Ectodermal cell (in vitro differentiated cells): ENCODE data around the gene MKRN2.
"Not testable (repeated sequence)": the region's sequence is repeated elsewhere in the genome, so short reads cannot be mapped to it uniquely, and the experiment has no call there.

Source experiments
- H3K27ac ChIP-seq: 2 replicates; pipeline ENCODE4 v1.7.0; 2013; ENCODE audit warnings: mild to moderate bottlenecking, low read depth, low read length; ENCODE audit not compliant: insufficient read depth, poor library complexity, severe bottlenecking
- H3K27me3 ChIP-seq: 2 replicates; pipeline ENCODE4 v1.7.0; 2013; ENCODE audit warnings: mild to moderate bottlenecking, low read length; ENCODE audit not compliant: insufficient read depth, control insufficient read depth, poor library complexity, severe bottlenecking
- H3K36me3 ChIP-seq: one replicate; pipeline ENCODE4 v1.7.0; 2013; ENCODE audit warnings: low read length; ENCODE audit not compliant: control insufficient read depth, insufficient read depth
- H3K4me1 ChIP-seq: one replicate; pipeline ENCODE4 v1.7.0; 2013; ENCODE audit warnings: low read length; ENCODE audit not compliant: control insufficient read depth, insufficient read depth
- H3K4me3 ChIP-seq: 2 replicates; pipeline ENCODE4 v1.7.0; 2013; ENCODE audit warnings: low read depth, low read length, control low read depth; ENCODE audit not compliant: insufficient read depth
- H3K9me3 ChIP-seq: 2 replicates; pipeline ENCODE4 v1.7.0; 2013; ENCODE audit warnings: mild to moderate bottlenecking, low read length, moderate library complexity; ENCODE audit not compliant: control insufficient read depth
- WGBS, 2 experiments: methylation state at CpG; one replicate each; pipeline ENCODE4 v1.1.7; 2013; ENCODE audit warnings: missing lambda C conversion rate in 2 of 2; 5-methylcytosine and 5-hydroxymethylcytosine counted together

Gene MKRN2

DNA sequence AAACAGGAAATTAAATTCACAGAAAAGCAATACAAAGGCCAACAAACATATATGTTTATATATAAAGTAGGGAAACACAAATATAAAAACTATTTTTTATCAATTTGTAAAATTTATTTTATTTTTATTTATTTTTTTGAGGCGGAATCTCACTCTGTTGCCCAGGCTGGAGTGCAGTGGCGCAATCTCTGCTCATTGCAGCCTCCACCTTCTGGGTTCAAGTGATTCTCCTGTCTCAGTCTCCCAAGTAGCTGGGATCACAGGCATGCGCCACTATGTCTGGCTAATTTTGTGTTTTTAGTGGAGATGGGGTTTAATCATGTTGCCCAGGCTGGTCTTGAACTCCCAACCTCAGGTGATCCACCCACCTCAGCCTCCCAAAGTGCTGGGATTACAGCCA lies 68.1 kb downstream of the MKRN2 start:
- not testable (repeated sequence) for H3K4me1 ChIP-seq, H3K27ac ChIP-seq, H3K9me3 ChIP-seq, H3K27me3 ChIP-seq, H3K36me3 ChIP-seq, H3K4me3 ChIP-seq
- 94 to 95% methylated on average over 3 of the region's 3 CpGs for WGBS, 2 experiments

DNA sequence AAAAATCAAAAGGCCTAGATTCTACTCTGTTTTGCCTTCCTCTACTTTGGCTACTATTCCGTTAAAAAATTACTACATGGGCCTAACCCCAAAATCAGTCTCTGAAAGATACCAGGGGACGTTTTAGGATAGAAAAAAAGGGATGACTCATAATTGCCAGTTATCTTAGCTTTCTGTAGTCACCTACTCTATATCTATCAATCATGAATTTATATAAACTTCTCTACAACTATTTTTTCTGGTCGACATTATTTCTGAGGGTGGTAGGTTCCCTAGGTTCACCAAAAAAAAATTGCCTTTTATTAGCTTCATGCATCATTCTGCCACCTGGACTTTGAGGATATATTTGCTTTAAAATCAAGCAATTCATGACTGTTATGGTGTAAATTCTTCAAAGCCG lies 70.5 kb downstream of the MKRN2 start:
- peaks cover 4% of the 10 kb centered on the region for H3K4me1 ChIP-seq
- H3K4me3 ChIP-seq: no peak overlapping the region
- no peaks in the 10 kb centered on the region for H3K27me3 ChIP-seq
- WGBS, 2 experiments: 94 to 100% methylated on average over 1 to 4 of the region's 4 CpGs
- no peaks in the 10 kb centered on the region for H3K36me3 ChIP-seq
- H3K9me3 ChIP-seq: no peaks in the 10 kb centered on the region
- no peak overlapping the region for H3K27ac ChIP-seq

DNA sequence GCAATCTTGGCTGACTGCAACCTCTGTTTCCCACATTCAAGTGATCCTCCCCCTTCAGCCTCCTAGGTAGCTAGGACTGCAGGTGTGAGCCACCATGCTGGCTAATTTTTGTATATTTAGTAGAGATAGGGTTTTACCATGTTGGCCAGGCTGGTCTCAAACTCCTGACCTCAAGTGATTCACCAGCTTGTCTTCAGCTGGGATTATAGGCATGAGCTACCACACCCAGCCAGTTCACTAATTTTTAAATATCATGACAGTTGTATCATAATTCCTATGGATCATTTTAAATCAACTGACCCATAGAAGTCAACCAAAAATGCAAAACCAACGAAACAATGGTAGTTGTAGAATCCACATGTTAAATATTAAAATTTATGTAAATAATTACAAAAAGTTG lies 71.9 kb downstream of the MKRN2 start:
- Histone ChIP-seq H3K36me3 (no peaks in the 10 kb centered on the region), H3K27ac (no peak overlapping the region), H3K4me1 (peaks cover 4% of the 10 kb centered on the region), H3K4me3 (no peak overlapping the region), H3K9me3 (no peaks in the 10 kb centered on the region), H3K27me3 (no peaks in the 10 kb centered on the region)
- WGBS, 2 experiments: no CpG with 5 or more reads among the region's 1 CpG

DNA sequence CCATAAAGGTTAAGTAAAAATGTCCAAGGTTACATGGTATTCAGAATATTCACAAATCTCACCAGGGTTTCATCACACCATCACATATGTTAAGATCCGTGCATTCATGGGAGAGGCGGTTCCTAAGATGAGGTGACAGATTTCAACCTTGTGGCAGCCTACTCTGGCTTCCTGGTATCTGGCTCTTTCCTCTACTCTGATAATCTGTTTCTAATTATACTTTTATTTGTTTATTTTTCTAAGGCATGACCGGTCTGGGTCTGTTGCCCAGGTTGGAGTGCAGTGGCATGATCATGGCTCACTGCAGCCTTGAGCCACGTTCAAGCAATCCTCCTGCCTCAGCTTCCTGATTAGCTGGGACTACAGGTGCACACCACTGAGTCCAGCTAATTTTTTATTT lies 72.7 kb downstream of the MKRN2 start:
- Histone ChIP-seq H3K36me3 (no peaks in the 10 kb centered on the region), H3K4me3 (no peak overlapping the region), H3K27ac (no peak overlapping the region), H3K27me3 (no peaks in the 10 kb centered on the region), H3K4me1 (peaks cover 4% of the 10 kb centered on the region), H3K9me3 (no peaks in the 10 kb centered on the region)
- 96 to 97% methylated on average over 4 of the region's 4 CpGs for WGBS, 2 experiments

DNA sequence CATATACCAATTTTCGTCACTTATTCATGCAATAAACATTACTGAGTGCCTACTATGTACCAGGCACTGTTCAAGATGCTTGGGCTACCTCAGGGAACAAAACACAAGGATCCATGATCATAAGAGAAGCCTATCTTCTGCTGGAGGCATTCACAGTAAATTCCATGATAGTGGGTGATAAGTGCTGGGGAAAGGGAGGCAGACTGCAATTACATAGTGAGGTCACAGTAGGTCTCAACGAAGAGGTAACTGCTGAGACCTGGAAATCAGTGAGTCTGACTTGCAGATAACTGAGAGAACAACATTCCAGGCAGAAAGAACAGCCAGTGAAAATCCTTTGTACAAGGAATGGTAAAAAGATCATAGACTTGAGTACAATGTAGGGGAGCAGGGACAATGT lies 73.4 kb downstream of the MKRN2 start:
- 78 to 79% methylated on average over 2 of the region's 2 CpGs for WGBS, 2 experiments
- no peaks in the 10 kb centered on the region for H3K36me3 ChIP-seq
- no peak overlapping the region for H3K27ac ChIP-seq
- H3K9me3 ChIP-seq: no peaks in the 10 kb centered on the region
- no peaks in the 10 kb centered on the region for H3K27me3 ChIP-seq
- H3K4me1 ChIP-seq: peaks cover 4% of the 10 kb centered on the region
- no peak overlapping the region for H3K4me3 ChIP-seq

DNA sequence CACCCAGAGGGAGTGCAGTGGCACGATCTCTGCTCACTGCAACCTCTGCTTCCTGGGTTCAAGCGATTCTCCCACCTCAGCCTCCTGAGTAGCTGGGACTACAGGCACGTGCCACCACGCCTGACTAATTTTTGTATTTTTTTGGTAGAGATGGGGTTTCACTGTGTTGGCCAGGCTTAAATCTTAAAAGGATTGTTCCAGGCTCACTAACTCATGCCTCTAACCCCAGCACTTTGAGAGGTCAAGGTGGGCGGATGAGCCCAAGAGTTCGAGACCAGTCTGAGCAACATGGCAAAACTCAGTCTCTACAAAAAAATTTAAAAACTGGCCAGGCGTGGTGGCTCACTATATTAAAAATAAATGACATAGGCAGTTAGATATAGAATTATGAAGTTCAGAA lies 74.0 kb downstream of the MKRN2 start:
- not testable (repeated sequence) for H3K9me3 ChIP-seq, H3K4me1 ChIP-seq, H3K27ac ChIP-seq, H3K36me3 ChIP-seq, H3K4me3 ChIP-seq, H3K27me3 ChIP-seq
- WGBS, 2 experiments: 90 to 95% methylated on average over 7 of the region's 7 CpGs

DNA sequence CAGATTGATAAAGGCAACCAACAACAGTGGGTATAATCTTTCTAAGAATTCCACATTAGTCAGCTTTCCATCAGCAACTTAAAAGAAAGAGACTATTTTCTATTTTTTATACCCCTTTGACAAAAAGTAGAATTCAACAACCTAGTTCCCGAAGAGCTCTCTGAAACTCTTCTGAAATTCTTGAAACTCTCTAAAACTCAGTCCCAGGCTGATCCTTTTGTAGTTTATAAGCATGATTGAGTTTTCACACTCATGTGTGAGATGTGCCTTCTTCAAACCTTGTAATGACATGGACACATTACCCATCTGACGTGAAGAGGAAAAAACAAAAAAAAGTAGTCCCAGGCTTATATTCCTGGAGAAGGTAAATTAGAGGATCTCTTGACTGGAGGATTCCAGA lies 75.6 kb downstream of the MKRN2 start:
- Histone ChIP-seq H3K4me3 (no peak overlapping the region), H3K27me3 (no peaks in the 10 kb centered on the region), H3K27ac (no peak overlapping the region), H3K9me3 (no peaks in the 10 kb centered on the region), H3K36me3 (no peaks in the 10 kb centered on the region), H3K4me1 (peaks cover 4% of the 10 kb centered on the region)
- WGBS, 2 experiments: 93 to 96% methylated on average over 2 of the region's 2 CpGs

DNA sequence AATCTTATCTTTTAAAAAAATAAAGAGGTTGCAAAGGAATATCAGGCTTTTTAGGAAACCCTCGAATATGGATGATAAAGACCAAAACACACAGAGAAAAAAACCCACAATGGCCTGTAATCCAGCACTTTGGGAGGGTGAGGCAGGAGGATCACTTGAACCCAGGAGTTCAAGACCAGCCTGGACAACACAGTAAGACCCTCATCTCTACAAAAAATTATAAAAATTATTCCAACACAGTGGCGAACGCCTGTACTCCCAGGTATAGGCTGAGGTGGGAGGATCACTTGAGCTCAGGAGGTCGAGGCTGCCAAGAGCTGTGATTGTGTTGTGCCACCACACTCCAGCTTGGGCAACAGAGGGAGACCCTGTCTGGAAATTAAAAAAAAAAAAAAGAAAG lies 76.2 kb downstream of the MKRN2 start:
- no peak overlapping the region for H3K27ac ChIP-seq
- H3K36me3 ChIP-seq: no peaks in the 10 kb centered on the region
- H3K27me3 ChIP-seq: no peaks in the 10 kb centered on the region
- H3K4me3 ChIP-seq: no peak overlapping the region
- no peaks in the 10 kb centered on the region for H3K9me3 ChIP-seq
- H3K4me1 ChIP-seq: peaks cover 4% of the 10 kb centered on the region
- WGBS, 2 experiments: 91 to 98% methylated on average over 4 of the region's 4 CpGs
